ENCODE data around the gene MPP3.

- TF ChIP-seq CTCF (IDR thresholded peaks at IDR 0.05) (no peak), EZH2 (IDR thresholded peaks at IDR 0.05) (no peak)
These were observed 12.2 kb downstream of the MPP3 start for GRCh38 chr17:43820759-43821158.

All from neural progenitor cell (in vitro differentiated cells).